CD14-positive monocyte (primary cell): ENCODE measurements around the gene C11orf91. TPM values are rescaled to one million over a fixed set of nuclear protein-coding genes. Genes with fewer than 3 reads are reported as not detected.
"Not testable (repeated sequence)": the region's sequence is repeated elsewhere in the genome, so short reads cannot be mapped to it uniquely, and the experiment has no call there.

Source experiments
- DNase-seq, 3 donors: peaks; one replicate each; pipeline ENCODE4 v3.0.0-alpha.2; 2011 to 2022
- H2AFZ ChIP-seq: 2 replicates; pipeline ENCODE4 v1.6.0; 2012; ENCODE audit warnings: mild to moderate bottlenecking, low read depth, low read length, inconsistent platforms; ENCODE audit not compliant: insufficient read depth, poor library complexity, severe bottlenecking
- H3K27ac ChIP-seq, 2 donors: 1 replicate in 1 of 2; 2 replicates in 1 of 2; pipeline ENCODE4 v1.5.1; 2012 to 2013; ENCODE audit warnings: low read length in 2 of 2, control low read depth in 1 of 2, inconsistent platforms in 1 of 2, low read depth in 1 of 2, mild to moderate bottlenecking in 1 of 2
- H3K27me3 ChIP-seq, 2 donors: one replicate each; pipeline versions ENCODE4 v1.6.0 to v1.6.1; 2011 to 2013; ENCODE audit warnings: low read length in 2 of 2; ENCODE audit not compliant: control insufficient read depth in 2 of 2, insufficient read depth in 2 of 2
- H3K36me3 ChIP-seq, 2 donors: replicated peaks in 1 of 2; 1 replicate in 1 of 2; 2 replicates in 1 of 2; pipeline versions ENCODE4 v1.5.1 to v1.6.1; 2012 to 2013; ENCODE audit warnings: low read length in 2 of 2, control low read depth in 1 of 2, inconsistent platforms in 1 of 2, mild to moderate bottlenecking in 1 of 2; ENCODE audit not compliant: insufficient read depth in 2 of 2, control insufficient read depth in 1 of 2
- H3K4me1 ChIP-seq, 2 donors: 1 replicate in 1 of 2; 2 replicates in 1 of 2; pipeline versions ENCODE4 v1.5.1 to v1.6.1; 2012 to 2013; ENCODE audit warnings: low read length in 2 of 2, control low read depth in 1 of 2, inconsistent platforms in 1 of 2, mild to moderate bottlenecking in 1 of 2, moderate library complexity in 1 of 2; ENCODE audit not compliant: insufficient read depth in 2 of 2, control insufficient read depth in 1 of 2
- H3K4me2 ChIP-seq: replicated peaks from 2 replicates; pipeline ENCODE3; 2012; ENCODE audit warnings: low read length, moderate library complexity, mild to moderate bottlenecking; ENCODE audit not compliant: poor library complexity, severe bottlenecking; ENCODE audit errors: extremely low read depth
- H3K4me3 ChIP-seq, 3 experiments: fragments of 200-600 bp in 1 of 3; sonication (generic) in 1 of 3; replicated peaks in 1 of 3; 1 replicate in 2 of 3; 2 replicates in 1 of 3; pipeline ENCODE4 v1.5.1; 2011 to 2013; ENCODE audit warnings: low read length in 3 of 3, mild to moderate bottlenecking in 3 of 3, control low read depth in 2 of 3, low read depth in 2 of 3, inconsistent platforms in 1 of 3, moderate library complexity in 1 of 3
- H3K79me2 ChIP-seq: 2 replicates; pipeline ENCODE4 v1.6.0; 2012; ENCODE audit warnings: mild to moderate bottlenecking, control low read depth, inconsistent platforms, low read length, moderate library complexity; ENCODE audit not compliant: insufficient read depth
- H3K9ac ChIP-seq: 2 replicates; pipeline ENCODE4 v1.6.0; 2017; ENCODE audit warnings: low read length, mild to moderate bottlenecking; ENCODE audit not compliant: insufficient read depth, poor library complexity, severe bottlenecking
- H3K9me3 ChIP-seq, 2 donors: replicated peaks in 1 of 2; 1 replicate in 1 of 2; 2 replicates in 1 of 2; pipeline versions ENCODE4 v1.5.1 to v1.6.1; 2012 to 2013; ENCODE audit warnings: low read length in 2 of 2, control low read depth in 1 of 2; ENCODE audit not compliant: control insufficient read depth in 1 of 2, insufficient read depth in 1 of 2
- H4K20me1 ChIP-seq: 2 replicates; pipeline ENCODE4 v1.6.0; 2012; ENCODE audit warnings: mild to moderate bottlenecking, low read length, control low read depth, moderate library complexity; ENCODE audit not compliant: insufficient read depth
- H3K27ac Mint-ChIP-seq, 7 donors: one replicate each; pipeline ENCODE4 v1.8.0; 2020; ENCODE audit warnings: mild to moderate bottlenecking in 7 of 7, mixed read lengths in 7 of 7, moderate library complexity in 6 of 7, inconsistent platforms in 2 of 7
- H3K27me3 Mint-ChIP-seq, 3 donors: one replicate each; pipeline ENCODE4 v1.8.0; 2021 to 2022; ENCODE audit warnings: low read depth in 3 of 3, mild to moderate bottlenecking in 3 of 3, mixed read lengths in 3 of 3, moderate library complexity in 3 of 3, inconsistent platforms in 1 of 3
- H3K36me3 Mint-ChIP-seq, 2 donors: one replicate each; pipeline ENCODE4 v1.8.0; 2020; ENCODE audit warnings: mixed read lengths in 2 of 2, inconsistent platforms in 1 of 2, mild to moderate bottlenecking in 1 of 2
- H3K4me1 Mint-ChIP-seq: one replicate; pipeline ENCODE4 v1.8.0; 2020; ENCODE audit warnings: mild to moderate bottlenecking, mixed read lengths
- H3K4me3 Mint-ChIP-seq, 2 donors: one replicate each; pipeline ENCODE4 v1.8.0; 2020; ENCODE audit warnings: mild to moderate bottlenecking in 2 of 2, mixed read lengths in 2 of 2, moderate library complexity in 1 of 2
- H3K9me3 Mint-ChIP-seq, 7 donors: one replicate each; pipeline ENCODE4 v1.8.0; 2020 to 2022; ENCODE audit warnings: mixed read lengths in 7 of 7, mild to moderate bottlenecking in 6 of 7, moderate library complexity in 6 of 7, inconsistent platforms in 2 of 7
- WGBS: methylation state at CpG from one replicate; pipeline ENCODE4 v1.1.5; 2013; ENCODE audit warnings: missing lambda C conversion rate; ENCODE audit not compliant: insufficient coverage; 5-methylcytosine and 5-hydroxymethylcytosine counted together
- intact Hi-C, 2 donors: fragments of 100-400 bp; cut with micrococcal nuclease; formaldehyde crosslinking; loops; one replicate each; pipeline versions ENCODE4 v1.15.0 to v1.15.1; 2023
- polyA plus RNA-seq, 3 donors: library from polyadenylated mRNA; depleted of rRNA in 1 of 3; unstranded in 2 of 3; stranded (reverse) in 1 of 3; fragments of 300-500 nt in 2 of 3; fragments of >200 nt in 1 of 3; fragmentation: Illumina TruSeq in 2 of 3; gene quantifications; 1 replicate in 2 of 3; 2 replicates in 1 of 3; pipeline ENCODE4 v1.2.3, GENCODE V29; 2012 to 2021
- TF ChIP-seq, protein P1 (sequence below): fragments of 200-600 bp; IDR thresholded peaks from one replicate; pipeline ENCODE4 v1.8.0; 2022; ENCODE audit warnings: antibody characterized with exemption, mild to moderate bottlenecking

Gene C11orf91
- polyA plus RNA-seq, 3 donors: not detected

DNA sequence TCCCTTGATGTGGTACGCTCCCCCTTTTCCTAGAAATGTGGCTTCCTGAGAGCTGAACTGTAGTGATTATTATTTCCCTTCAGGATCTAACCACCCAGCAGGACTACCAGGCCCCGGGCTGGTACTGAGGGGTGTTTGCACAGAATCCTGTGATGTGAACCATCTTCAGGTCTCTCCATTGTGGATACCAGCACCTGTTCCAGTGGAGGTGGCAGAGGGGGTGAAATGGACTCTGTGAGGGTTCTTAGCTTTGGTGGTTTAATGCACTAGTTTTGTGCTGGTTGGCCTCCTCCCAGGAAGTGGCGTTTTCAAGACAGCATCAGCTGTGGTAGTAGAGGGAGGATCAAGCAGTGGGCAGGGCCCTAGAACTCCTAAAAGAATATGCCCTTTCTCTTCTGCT is 18.6 kb downstream of the C11orf91 start:
- Histone ChIP-seq H3K4me2 (no peak overlapping the region), H2AFZ (no peak overlapping the region), H3K9me3 (no peaks in the 10 kb centered on the region), H4K20me1 (no peaks in the 10 kb centered on the region), H3K9ac (no peak overlapping the region), H3K4me3 (no peak overlapping the region), H3K27ac (no peak overlapping the region), H3K79me2 (no peaks in the 10 kb centered on the region), H3K4me1 (no peaks in the 10 kb centered on the region), H3K36me3 (no peaks in the 10 kb centered on the region), H3K27me3 (peaks cover 2 to 7% of the 10 kb centered on the region in 2 donors)
- Mint-ChIP-seq H3K27me3 (peaks cover 12 to 41% (median 17%) of the 10 kb centered on the region in 3 donors), H3K36me3 (no peaks in the 10 kb centered on the region), H3K9me3 (peaks cover 0 to 10% (median 4%) of the 10 kb centered on the region in 7 donors), H3K4me3 (no peak overlapping the region), H3K27ac (peak overlapping the region in 1 of 7 donors; percentile 3), H3K4me1 (no peaks in the 10 kb centered on the region)
- intact Hi-C loops: loop anchor here in 1 of 2 donors (10.0 kb wide), 1 partner anchor 317 kb away; no protein-coding TSS in a partner anchor
- TF ChIP-seq, protein P1, sequence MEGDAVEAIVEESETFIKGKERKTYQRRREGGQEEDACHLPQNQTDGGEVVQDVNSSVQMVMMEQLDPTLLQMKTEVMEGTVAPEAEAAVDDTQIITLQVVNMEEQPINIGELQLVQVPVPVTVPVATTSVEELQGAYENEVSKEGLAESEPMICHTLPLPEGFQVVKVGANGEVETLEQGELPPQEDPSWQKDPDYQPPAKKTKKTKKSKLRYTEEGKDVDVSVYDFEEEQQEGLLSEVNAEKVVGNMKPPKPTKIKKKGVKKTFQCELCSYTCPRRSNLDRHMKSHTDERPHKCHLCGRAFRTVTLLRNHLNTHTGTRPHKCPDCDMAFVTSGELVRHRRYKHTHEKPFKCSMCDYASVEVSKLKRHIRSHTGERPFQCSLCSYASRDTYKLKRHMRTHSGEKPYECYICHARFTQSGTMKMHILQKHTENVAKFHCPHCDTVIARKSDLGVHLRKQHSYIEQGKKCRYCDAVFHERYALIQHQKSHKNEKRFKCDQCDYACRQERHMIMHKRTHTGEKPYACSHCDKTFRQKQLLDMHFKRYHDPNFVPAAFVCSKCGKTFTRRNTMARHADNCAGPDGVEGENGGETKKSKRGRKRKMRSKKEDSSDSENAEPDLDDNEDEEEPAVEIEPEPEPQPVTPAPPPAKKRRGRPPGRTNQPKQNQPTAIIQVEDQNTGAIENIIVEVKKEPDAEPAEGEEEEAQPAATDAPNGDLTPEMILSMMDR: no peak
- no peak for DNase-seq
- no CpG with 5 or more reads among the region's 3 CpGs for WGBS

DNA sequence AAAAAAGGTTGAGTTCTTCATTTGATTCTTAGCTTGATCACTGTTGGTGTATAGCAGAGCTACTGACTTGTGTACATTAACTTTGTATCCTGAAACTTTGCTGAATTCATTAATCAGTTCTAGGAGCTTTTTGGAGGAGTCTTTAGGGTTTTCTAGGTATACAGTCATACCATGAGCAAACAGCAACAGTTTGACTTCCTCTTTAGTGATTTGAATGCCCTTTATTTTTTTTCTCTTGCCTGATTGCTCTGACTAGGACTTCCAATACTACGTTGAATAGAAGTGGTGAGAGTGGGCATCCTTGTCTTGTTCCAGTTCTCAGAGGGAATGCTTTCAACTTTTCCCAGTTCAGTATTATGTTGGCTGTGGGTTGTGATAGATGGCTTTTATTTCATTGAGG is 22.0 kb downstream of the C11orf91 start:
- H3K36me3 Mint-ChIP-seq, DNase-seq, intact Hi-C loops, H2AFZ ChIP-seq, H4K20me1 ChIP-seq, H3K4me1 Mint-ChIP-seq, H3K27me3 ChIP-seq, H3K9me3 ChIP-seq, H3K4me3 ChIP-seq, H3K27ac Mint-ChIP-seq, H3K4me1 ChIP-seq, H3K4me2 ChIP-seq, H3K9ac ChIP-seq, H3K27ac ChIP-seq, H3K4me3 Mint-ChIP-seq, H3K79me2 ChIP-seq, H3K36me3 ChIP-seq: not testable (repeated sequence)
- Mint-ChIP-seq H3K27me3 (peaks cover 11 to 42% (median 17%) of the 10 kb centered on the region in 3 donors), H3K9me3 (peaks cover 0 to 11% (median 6%) of the 10 kb centered on the region in 7 donors)
- WGBS: no CpG with 5 or more reads among the region's 1 CpG
